ENCODE measurements around the gene C11orf24.

Gene C11orf24

DNA sequence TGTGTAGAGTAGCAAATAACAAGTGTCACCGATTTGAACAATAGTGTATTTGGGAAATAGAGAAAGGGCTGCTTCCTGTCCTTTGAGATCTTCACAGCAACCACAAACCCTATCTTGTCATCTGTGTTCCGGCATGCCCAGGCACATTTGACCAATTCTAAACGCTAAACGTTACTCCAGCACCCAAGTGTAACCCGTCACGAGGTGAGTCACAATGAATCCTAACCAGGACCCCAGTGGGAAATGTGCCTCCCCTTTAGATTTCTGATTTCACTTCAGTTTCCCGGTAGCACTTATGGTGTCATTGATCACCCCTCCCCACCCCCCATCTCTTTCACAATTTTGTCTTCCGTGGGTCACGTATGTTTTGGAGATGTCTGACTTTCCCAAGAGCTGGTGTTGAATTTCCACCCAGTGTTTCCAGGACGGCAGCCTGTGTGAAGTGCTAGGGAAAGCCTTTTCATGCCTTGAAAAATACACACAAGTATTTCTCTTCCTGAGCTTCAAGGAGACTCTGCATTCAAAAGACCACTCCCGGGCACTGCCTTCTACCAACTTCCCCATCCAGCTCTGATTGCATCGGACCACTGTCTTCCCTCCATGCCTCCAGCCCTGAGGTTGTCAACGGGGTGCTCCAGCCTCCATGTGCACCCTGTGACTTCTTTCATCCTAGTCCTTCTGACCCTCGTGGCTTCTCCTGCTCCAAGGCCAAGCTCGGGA, 10.5 kb upstream of the C11orf24 start:
- Histone ChIP-seq H3K27me3 (ENCODE audit: control insufficient read depth, insufficient read depth, low read length) (no peaks in the 10 kb centered on the region), H3K4me1 (ENCODE audit: control insufficient read depth, insufficient read depth, low read length) (no peaks in the 10 kb centered on the region), H3K36me3 (ENCODE audit: control insufficient read depth, insufficient read depth, low read length) (no peaks in the 10 kb centered on the region), H3K9ac (ENCODE audit: low read depth, low read length) (no peak overlapping the region), H3K9me3 (ENCODE audit: control insufficient read depth, insufficient read depth, low read length) (no peaks in the 10 kb centered on the region), H3K4me3 (ENCODE audit: low read depth, low read length) (no peak overlapping the region), H3K27ac (ENCODE audit: low read depth, low read length) (no peak overlapping the region)

DNA sequence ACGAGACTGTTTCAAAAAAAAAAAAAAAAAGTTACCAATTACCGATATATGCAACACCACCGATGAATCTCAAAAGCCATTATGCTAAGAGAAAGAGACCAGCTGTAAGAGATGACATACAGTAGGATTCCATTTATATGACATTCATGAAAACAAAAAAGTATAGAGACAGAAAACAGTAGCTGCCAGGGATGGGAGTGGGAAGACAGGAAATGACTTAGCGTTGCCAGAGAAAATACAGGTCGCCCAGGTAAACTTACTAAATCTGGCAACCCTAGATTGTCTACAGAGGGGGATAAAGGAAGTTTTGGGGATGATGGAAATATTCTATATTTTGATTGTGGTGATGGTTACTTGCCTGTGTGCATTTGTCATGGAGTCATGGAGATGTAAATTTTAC, 7.9 kb upstream of the C11orf24 start:
- Histone ChIP-seq H3K9ac (ENCODE audit: low read depth, low read length) (no peak overlapping the region), H3K27me3 (ENCODE audit: control insufficient read depth, insufficient read depth, low read length) (no peaks in the 10 kb centered on the region), H3K27ac (ENCODE audit: low read depth, low read length) (no peak overlapping the region), H3K36me3 (ENCODE audit: control insufficient read depth, insufficient read depth, low read length) (no peaks in the 10 kb centered on the region), H3K4me3 (ENCODE audit: low read depth, low read length) (no peak overlapping the region), H3K4me1 (ENCODE audit: control insufficient read depth, insufficient read depth, low read length) (no peaks in the 10 kb centered on the region), H3K9me3 (ENCODE audit: control insufficient read depth, insufficient read depth, low read length) (no peaks in the 10 kb centered on the region)

DNA sequence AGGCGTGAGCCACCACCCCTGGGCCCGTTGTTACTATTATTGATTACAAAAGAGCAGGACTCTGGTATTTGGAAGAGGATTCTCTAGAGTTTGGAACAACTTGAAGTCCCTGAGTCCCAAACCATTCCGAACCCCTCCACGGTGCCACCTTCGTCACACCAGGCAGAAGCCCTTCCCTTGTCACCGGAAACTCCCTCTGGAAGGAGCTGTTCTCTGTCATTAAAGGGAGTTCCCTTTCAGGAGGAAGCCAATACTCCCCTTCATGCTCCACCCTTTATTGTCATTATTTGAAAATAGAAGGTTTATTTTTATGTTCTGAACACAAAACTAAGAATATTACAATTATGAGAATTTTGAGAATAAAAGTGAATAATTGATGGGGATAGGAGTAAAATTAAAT, 5.1 kb upstream of the C11orf24 start:
- H3K27me3 ChIP-seq (ENCODE audit: control insufficient read depth, insufficient read depth, low read length), result no peaks in the 10 kb centered on the region
- no peaks in the 10 kb centered on the region for H3K4me1 ChIP-seq (ENCODE audit: control insufficient read depth, insufficient read depth, low read length)
- H3K9ac ChIP-seq (ENCODE audit: low read depth, low read length), result no peak overlapping the region
- no peaks in the 10 kb centered on the region for H3K36me3 ChIP-seq (ENCODE audit: control insufficient read depth, insufficient read depth, low read length)
- no peaks in the 10 kb centered on the region for H3K9me3 ChIP-seq (ENCODE audit: control insufficient read depth, insufficient read depth, low read length)
- H3K4me3 ChIP-seq (ENCODE audit: low read depth, low read length), result no peak overlapping the region
- H3K27ac ChIP-seq (ENCODE audit: low read depth, low read length), result no peak overlapping the region

DNA sequence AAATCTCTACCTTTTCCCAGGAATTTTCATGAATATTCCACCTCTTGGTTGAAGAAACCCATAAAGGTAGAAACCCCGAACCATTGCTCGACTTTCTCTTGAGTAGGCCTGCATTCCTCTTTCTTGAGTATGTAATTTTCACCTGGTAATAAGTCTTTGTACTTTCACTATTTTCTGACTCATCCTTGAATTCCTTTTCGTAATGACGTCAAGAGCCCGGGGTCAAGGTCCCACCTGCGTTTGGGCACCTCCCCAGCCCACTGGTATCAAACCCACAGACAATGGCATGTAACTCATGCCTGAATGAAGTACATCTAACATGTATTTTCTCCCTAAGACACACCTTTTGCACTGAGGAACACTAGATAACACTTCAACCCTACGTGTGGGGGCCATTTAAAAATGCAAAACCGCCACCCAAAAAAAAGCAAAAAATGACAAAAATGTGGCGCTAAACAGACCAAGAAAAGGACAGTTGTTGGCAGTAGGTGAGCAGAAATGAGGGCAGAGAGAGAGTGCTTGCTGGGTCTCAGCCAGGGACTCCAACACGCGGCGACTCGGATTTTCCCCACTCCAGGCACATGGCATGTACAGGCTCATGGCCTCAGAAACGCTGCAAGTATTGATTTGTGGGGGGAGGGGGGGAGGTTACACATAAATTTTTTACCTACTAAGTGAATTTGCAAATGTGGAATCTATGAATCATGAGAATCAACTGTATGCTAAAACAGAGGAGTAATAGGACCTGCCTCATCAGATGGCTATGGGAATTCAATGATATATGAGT, 4.1 kb upstream of the C11orf24 start:
- H3K27me3 ChIP-seq (ENCODE audit: control insufficient read depth, insufficient read depth, low read length), result no peaks in the 10 kb centered on the region
- no peaks in the 10 kb centered on the region for H3K36me3 ChIP-seq (ENCODE audit: control insufficient read depth, insufficient read depth, low read length)
- H3K9me3 ChIP-seq (ENCODE audit: control insufficient read depth, insufficient read depth, low read length), result no peaks in the 10 kb centered on the region
- no peak overlapping the region for H3K27ac ChIP-seq (ENCODE audit: low read depth, low read length)
- peaks cover 1% of the 10 kb centered on the region for H3K4me1 ChIP-seq (ENCODE audit: control insufficient read depth, insufficient read depth, low read length)
- H3K9ac ChIP-seq (ENCODE audit: low read depth, low read length), result no peak overlapping the region
- no peak overlapping the region for H3K4me3 ChIP-seq (ENCODE audit: low read depth, low read length)

DNA sequence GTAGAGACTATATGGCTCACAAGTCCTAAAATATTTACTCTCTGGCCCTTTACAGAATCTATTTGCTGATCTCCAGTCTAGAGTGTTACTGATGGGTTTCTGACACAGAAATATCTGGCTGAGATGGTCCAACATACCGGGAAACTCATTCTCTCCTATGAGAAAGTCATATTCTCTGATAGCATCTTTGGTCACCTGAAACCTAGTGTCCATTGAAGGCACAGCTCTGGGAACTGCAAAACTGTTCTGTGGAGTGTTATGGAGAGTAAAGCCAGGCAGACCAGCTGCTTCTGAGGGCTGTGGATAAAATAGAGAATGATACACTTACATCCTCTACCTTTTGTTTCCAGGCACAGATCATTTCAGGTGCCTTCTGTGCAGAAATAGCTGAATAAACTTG, 2.5 kb upstream of the C11orf24 start:
- no peak overlapping the region for H3K4me3 ChIP-seq (ENCODE audit: low read depth, low read length)
- no peaks in the 10 kb centered on the region for H3K27me3 ChIP-seq (ENCODE audit: control insufficient read depth, insufficient read depth, low read length)
- H3K4me1 ChIP-seq (ENCODE audit: control insufficient read depth, insufficient read depth, low read length), result peaks cover 6% of the 10 kb centered on the region
- H3K36me3 ChIP-seq (ENCODE audit: control insufficient read depth, insufficient read depth, low read length), result no peaks in the 10 kb centered on the region
- no peak overlapping the region for H3K27ac ChIP-seq (ENCODE audit: low read depth, low read length)
- no peak overlapping the region for H3K9ac ChIP-seq (ENCODE audit: low read depth, low read length)
- no peaks in the 10 kb centered on the region for H3K9me3 ChIP-seq (ENCODE audit: control insufficient read depth, insufficient read depth, low read length)

DNA sequence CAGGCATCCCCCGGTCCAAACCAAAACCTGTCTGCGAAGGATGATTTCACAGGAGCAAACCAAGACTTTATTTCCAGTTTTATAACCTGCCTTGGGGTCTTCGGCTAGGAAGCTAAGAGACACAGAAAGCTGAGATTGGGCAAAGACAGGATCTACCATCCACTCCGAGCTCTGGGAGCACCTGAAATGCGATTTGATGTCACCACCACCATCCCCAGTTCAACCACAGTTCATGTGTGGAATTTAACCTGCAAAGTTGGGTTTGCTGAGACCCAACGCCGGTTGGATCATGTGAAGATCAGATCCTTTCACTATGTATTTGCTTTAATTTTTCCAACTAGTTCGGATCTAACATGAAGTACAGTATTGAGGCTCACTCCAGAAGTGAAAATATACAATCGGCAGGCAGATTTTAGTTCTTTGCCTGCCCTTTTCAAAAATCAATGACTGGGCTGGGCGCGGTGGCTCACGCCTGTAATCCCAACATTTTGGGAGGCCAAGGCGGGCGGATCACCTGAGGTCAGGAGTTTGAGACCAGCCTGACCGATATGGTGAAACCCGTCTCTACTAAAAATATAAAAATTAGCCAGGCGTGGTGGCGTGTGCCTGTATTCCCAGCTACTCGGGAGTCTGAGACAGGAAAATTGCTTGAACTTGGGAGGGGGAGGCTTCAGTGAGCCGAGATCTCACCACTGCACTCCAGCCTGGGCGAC, 1.4 kb upstream of the C11orf24 start:
- H3K27ac ChIP-seq (ENCODE audit: low read depth, low read length), result no peak overlapping the region
- no peaks in the 10 kb centered on the region for H3K9me3 ChIP-seq (ENCODE audit: control insufficient read depth, insufficient read depth, low read length)
- H3K27me3 ChIP-seq (ENCODE audit: control insufficient read depth, insufficient read depth, low read length), result no peaks in the 10 kb centered on the region
- peak overlapping the region; percentile 88; the same call in 1 of the 2 replicates for H3K4me3 ChIP-seq (ENCODE audit: low read depth, low read length)
- H3K36me3 ChIP-seq (ENCODE audit: control insufficient read depth, insufficient read depth, low read length), result no peaks in the 10 kb centered on the region
- peaks cover 6% of the 10 kb centered on the region for H3K4me1 ChIP-seq (ENCODE audit: control insufficient read depth, insufficient read depth, low read length)
- H3K9ac ChIP-seq (ENCODE audit: low read depth, low read length), result no peak overlapping the region

DNA sequence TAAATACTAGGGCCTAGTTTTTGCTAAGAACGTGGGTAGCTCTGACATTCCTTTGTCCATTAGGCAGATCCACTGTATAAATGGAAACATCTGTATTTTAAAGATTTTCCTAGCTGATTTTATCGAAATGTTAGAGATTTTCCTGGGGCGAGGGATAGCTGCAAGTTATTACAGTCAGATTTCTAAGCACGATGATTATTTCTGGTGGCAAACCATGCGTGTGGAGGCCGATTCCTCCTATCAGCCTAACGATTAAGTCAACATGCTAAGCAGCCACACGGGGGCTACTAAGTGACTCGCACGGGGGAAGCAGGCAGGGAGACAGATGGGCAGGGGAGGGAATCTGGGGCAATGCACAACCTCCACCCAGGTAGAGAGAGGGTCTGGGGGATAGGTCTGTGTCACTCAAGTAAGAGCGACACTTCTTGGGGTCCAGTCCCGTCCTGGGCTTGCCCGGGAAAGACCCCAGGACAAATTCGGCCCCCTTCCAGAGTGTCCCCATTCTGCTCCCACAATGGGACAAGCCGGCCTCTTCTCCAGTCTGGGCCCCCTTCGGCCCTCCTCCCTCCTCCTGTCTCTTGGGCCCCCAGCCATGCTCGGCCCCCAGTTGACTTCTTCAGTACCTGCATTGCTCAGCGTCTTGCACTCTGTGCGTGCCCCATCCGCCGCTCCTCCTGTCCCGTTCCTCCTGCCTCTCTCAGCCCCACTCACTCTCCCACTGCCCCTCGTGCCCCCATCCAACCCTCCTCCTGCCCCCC, 571 bp downstream of the C11orf24 start:
- H3K4me1 ChIP-seq (ENCODE audit: control insufficient read depth, insufficient read depth, low read length), result peaks cover 6% of the 10 kb centered on the region

DNA sequence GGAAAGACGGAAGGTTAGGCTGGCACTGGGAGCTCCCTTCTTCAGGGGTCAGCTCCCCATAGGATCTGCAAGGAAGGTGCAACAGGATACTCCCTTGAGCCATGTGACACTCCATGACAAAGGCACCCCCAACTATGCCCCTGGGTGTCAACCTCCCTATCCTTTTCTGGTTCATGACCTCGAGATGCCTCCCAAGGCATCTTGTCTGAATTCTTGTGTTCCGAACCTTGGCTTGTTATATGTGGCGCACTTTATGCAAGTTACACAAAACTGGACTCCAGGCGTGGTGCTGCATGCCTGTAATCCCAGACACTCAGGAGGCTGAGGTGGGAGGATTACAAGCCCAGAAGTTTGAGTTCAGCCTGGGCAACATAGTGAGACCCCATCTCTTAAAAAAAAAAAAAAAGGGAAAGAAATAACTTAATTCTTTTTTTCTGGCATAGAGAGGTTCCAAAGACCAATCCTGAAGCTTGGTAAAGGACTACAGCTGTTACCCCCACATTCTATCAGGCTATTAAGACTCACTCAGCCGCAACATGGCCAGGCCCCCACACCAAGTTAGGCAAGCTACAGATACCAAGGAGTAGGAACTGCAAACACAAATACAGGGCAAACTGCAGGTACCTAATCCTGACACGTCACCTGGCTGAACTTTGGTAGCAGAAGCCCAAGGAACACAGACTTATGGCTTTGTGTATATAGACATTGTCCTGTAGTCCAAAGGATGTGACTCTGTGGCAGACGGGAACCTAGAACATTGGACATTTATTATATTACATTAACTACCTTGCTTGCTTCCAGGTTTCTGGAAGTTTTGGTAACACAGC, 1.4 kb downstream of the C11orf24 start:
- Histone ChIP-seq H3K4me3 (ENCODE audit: low read depth, low read length) (peak overlapping the region; percentile 88), H3K36me3 (ENCODE audit: control insufficient read depth, insufficient read depth, low read length) (peaks cover 27% of the 10 kb centered on the region), H3K9me3 (ENCODE audit: control insufficient read depth, insufficient read depth, low read length) (no peaks in the 10 kb centered on the region), H3K4me1 (ENCODE audit: control insufficient read depth, insufficient read depth, low read length) (peaks cover 6% of the 10 kb centered on the region), H3K27ac (ENCODE audit: low read depth, low read length) (peak overlapping the region; percentile 69), H3K27me3 (ENCODE audit: control insufficient read depth, insufficient read depth, low read length) (no peaks in the 10 kb centered on the region), H3K9ac (ENCODE audit: low read depth, low read length) (peak overlapping the region; percentile 55; the same call in 1 of the 2 replicates)

More for the DNA sequence above, 571 bp downstream of the C11orf24 start:
- Histone ChIP-seq H3K9me3 (ENCODE audit: control insufficient read depth, insufficient read depth, low read length) (no peaks in the 10 kb centered on the region), H3K27ac (ENCODE audit: low read depth, low read length) (peak overlapping the region; percentile 69), H3K4me3 (ENCODE audit: low read depth, low read length) (peak overlapping the region; percentile 88), H3K27me3 (ENCODE audit: control insufficient read depth, insufficient read depth, low read length) (no peaks in the 10 kb centered on the region), H3K9ac (ENCODE audit: low read depth, low read length) (peak overlapping the region; percentile 55), H3K36me3 (ENCODE audit: control insufficient read depth, insufficient read depth, low read length) (peaks cover 19% of the 10 kb centered on the region)

DNA sequence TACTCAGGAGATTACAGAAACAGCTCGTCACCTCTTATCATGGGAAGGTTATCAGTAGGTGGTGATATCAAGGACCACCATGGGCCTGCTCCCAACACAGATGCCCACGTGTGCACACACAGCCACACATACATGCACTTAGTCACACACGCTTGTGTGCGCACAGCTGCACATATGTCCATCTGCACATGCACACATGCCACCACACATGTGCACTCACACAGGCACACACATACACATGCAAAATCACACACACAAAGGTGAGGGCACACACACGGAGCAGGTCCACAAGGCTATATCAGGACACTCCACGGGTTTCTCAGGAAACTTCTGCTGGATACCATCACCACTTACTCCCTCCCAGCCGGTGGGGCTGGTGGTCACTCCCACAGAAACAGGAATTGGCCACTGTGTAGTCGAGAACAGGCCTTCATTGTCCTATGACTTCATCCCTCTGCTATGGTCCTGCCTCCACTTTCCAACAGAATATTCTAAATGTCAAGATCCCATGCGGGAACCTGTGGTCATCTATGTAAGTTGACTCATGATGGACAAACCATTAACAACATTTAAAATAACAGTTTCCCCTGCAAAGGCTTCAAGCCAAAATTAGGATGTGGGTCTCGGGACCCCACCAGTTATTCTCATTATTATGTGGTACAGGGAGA, 2.2 kb downstream of the C11orf24 start:
- Histone ChIP-seq H3K4me3 (ENCODE audit: low read depth, low read length) (no peak overlapping the region), H3K27me3 (ENCODE audit: control insufficient read depth, insufficient read depth, low read length) (no peaks in the 10 kb centered on the region), H3K9ac (ENCODE audit: low read depth, low read length) (no peak overlapping the region), H3K4me1 (ENCODE audit: control insufficient read depth, insufficient read depth, low read length) (peaks cover 6% of the 10 kb centered on the region), H3K36me3 (ENCODE audit: control insufficient read depth, insufficient read depth, low read length) (peaks cover 35% of the 10 kb centered on the region), H3K27ac (ENCODE audit: low read depth, low read length) (no peak overlapping the region), H3K9me3 (ENCODE audit: control insufficient read depth, insufficient read depth, low read length) (no peaks in the 10 kb centered on the region)

DNA sequence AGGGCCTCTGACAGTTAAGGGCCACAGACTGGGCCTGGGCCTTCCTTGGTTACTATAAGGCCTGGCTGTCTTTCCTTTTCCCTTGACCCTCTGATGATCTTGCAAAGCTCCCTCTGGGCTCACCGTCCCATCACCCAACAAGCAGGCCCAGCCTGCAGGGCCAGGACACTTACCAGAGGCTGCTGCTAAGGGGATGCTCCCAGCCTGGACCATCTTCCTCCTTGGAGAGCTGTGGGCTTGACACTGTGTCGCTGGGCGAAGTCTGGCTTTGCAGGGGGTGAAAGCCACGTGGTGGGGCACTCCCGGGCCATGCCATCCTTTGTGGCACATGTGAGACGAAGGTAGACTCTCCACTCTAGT, 3.9 kb downstream of the C11orf24 start:
- Histone ChIP-seq H3K4me1 (ENCODE audit: control insufficient read depth, insufficient read depth, low read length) (peaks cover 6% of the 10 kb centered on the region), H3K27me3 (ENCODE audit: control insufficient read depth, insufficient read depth, low read length) (no peaks in the 10 kb centered on the region), H3K4me3 (ENCODE audit: low read depth, low read length) (no peak overlapping the region), H3K9ac (ENCODE audit: low read depth, low read length) (no peak overlapping the region), H3K27ac (ENCODE audit: low read depth, low read length) (no peak overlapping the region), H3K36me3 (ENCODE audit: control insufficient read depth, insufficient read depth, low read length) (peaks cover 50% of the 10 kb centered on the region), H3K9me3 (ENCODE audit: control insufficient read depth, insufficient read depth, low read length) (no peaks in the 10 kb centered on the region)
